Uterus (tissue), 2 donors: ENCODE data around the gene SMAD6.

ENCODE experiments used
- CTCF ChIP-seq, 4 experiments: fragments of 200-600 bp in 2 of 4; fragments of 450-650 bp in 2 of 4; sonication (generic) in 2 of 4; IDR thresholded peaks; one replicate each; pipeline ENCODE4 v1.5.1; 2016 to 2019; ENCODE audit warnings: antibody characterized with exemption in 4 of 4, mild to moderate bottlenecking in 2 of 4, moderate library complexity in 1 of 4
- POLR2A ChIP-seq, 2 donors: fragments of 450-650 bp; IDR thresholded peaks; one replicate each; pipeline ENCODE4 v1.6.1; 2016; ENCODE audit warnings: antibody characterized with exemption in 2 of 2, mild to moderate bottlenecking in 1 of 2, moderate library complexity in 1 of 2

GRCh38 chr15:66766282-66767230, 64.5 kb downstream of the SMAD6 start:
- TF ChIP-seq CTCF (IDR thresholded peaks at IDR 0.05) (no peak), POLR2A (IDR thresholded peaks at IDR 0.05) (no peak)
